ENCODE measurements around the gene UBTF.

The UBTF gene, protein sequence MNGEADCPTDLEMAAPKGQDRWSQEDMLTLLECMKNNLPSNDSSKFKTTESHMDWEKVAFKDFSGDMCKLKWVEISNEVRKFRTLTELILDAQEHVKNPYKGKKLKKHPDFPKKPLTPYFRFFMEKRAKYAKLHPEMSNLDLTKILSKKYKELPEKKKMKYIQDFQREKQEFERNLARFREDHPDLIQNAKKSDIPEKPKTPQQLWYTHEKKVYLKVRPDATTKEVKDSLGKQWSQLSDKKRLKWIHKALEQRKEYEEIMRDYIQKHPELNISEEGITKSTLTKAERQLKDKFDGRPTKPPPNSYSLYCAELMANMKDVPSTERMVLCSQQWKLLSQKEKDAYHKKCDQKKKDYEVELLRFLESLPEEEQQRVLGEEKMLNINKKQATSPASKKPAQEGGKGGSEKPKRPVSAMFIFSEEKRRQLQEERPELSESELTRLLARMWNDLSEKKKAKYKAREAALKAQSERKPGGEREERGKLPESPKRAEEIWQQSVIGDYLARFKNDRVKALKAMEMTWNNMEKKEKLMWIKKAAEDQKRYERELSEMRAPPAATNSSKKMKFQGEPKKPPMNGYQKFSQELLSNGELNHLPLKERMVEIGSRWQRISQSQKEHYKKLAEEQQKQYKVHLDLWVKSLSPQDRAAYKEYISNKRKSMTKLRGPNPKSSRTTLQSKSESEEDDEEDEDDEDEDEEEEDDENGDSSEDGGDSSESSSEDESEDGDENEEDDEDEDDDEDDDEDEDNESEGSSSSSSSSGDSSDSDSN

DNA sequence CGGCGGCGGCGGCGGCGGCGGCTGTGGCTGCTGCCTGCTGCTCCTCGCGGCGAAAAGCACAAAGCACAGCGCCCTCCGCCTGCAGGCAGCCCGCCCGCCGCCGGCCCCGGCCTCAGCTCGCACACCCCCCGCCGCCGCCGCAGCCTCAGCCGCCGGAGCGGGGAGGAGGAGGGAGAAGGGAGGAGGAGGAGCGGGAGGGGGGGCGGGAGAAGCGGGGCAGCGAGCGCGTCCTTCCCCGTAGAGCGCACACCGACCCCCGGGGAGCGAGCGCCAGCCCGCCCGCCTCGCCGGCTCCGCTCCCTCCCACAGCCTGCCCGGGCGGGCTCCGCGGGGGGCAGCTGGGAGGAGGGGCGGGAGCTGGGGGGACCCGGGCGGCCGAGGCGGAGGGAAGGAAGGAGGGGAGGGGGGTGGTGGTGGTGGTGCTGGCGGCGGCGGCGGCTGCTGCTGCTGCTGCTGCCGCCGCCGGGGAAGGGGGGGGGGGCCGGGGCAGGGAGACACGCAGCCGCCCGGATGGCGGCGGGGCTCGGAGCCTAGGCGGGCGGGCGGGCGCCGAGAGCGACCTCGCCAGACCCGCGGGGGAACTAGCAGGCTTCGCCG, at the start of gene UBTF:
UBTF (minus strand) TSS at position 60 of the 597 bp plus-strand sequence. CDS start 1,446 bp downstream, outside the sequence.
- DNase-seq (ENCODE audit: low read depth) = no peak

DNA sequence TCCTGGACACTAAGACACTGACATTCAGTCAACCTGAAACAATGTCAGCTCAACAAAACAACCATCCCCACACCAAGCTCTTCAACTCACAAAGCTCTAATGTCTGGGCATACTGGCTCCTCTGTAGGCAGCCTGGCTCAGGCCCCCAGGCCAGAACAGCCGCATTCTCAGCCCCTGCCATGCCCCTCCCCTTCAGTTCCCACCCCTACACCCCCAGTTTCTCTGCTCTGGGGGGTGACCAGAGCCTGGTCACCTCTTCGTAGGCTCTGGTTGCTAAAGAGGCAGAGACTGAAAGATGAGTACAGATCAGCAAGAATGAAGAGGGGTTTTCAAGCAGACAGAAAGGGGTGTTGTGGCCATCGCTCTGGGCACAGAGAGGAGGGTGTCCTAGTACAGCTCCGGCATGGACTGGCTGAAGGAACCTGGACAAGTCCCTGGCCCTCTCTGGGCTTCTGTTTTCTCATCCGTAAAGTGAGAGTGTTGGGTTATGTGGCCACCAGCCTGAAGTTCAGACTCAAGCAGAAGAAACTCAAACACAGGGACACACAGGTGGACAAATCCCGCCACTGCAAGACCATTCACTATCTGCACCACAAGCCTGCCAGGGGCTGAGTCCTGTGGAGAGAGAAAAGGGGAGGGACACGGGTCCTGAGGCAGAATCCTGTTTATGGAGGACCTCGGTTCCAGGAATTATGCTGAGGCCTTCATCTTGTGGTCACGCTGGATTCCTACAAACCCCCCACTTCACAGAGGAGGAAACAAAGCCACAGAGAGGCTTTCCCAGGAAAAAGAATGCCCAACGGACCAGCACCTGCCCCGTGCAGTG, 49.4 kb upstream of the UBTF start:
- no peak for DNase-seq (ENCODE audit: low read depth)

GRCh38 chr17:44267818-44268490, 48.5 kb upstream of the UBTF start, which contains the start of gene SLC4A1:
Gene SLC4A1, minus strand, starts transcription at chr17:44268135. Its CDS starts 5,269 bp downstream, at chr17:44262866.
- no peak for DNase-seq (ENCODE audit: low read depth)

DNA sequence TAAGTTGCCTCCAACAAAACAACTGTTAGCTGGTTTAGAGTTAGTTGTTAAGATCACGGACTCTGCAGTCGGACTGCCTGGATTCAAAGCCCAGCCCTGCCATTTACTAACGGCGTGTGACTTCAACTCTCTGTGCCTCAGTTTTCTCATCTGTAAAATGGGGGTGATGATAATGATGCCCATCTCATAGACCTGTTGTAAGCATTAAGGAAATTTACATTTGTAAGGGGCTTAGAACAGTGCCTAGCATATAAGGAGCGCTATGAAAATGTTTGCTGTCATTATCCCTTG, 47.6 kb upstream of the UBTF start:
- DNase-seq (ENCODE audit: low read depth) = no peak

DNA sequence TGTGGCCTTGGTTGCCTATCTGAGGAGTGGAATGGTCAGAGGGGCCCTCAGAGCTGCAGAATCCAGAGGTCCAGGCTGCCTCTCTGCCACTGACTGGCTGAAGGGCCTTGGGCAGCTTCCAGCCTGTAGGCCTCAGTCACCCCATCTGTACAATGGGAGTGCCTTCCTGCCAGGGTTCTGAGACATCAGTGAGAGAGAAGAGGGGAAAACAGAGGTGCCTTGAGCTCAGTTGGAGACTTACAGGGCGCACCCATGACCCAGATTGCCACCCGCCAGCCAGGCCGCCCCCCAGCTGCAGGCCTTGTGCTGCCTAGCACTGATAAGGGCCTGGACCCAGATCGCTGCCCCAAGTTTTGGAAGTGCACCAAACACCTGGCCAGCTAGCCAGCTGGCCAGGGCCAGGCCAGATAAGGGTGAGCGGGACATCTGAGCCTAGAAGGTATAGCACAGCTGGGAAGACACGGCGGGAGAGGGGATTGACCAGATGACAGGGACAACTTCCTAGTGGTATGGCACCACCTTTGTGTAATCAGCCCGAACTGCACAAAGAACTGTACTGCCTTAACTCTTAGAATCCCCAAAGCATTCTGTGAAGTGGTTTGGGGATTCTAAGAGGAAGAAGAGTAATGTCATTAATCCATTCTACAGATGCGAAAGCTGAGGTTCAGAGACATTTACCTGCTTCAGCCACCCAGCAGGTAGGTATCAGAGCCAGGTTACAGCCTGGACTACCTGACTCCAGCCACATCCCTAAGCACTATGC, 47.1 kb upstream of the UBTF start:
- DNase-seq (ENCODE audit: low read depth) = no peak

DNA sequence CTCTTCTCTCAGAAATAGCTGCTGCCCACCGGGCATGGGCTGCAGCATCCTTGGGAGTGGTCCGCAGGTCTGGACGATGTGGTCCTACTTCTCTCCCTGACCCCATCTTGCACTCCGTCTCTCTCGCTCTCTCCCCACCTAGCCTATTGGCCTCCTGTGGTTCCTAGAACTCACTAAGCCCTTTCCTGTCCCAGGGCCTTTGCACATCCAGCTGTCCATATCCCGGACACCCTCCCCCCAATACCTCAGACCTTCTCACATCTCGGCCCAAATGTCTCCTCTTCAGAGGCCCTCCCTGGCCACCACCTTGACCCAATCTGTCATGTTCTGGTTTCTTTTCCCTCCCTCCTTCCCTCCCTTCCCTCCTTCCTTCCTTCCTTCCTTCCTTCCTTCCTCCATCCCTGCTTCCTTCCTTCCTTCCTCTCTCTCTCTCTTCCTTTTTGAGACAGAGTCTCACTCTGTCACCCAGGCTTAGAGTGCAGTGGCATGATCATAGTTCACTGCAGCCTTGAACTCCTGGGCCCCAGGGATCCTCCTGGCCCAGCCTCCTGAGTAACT, 43.9 kb upstream of the UBTF start:
- DNase-seq (ENCODE audit: low read depth) = no peak

GRCh38 chr17:44262654-44263225, 43.3 kb upstream of the UBTF start:
- DNase-seq (ENCODE audit: low read depth) = no peak

DNA sequence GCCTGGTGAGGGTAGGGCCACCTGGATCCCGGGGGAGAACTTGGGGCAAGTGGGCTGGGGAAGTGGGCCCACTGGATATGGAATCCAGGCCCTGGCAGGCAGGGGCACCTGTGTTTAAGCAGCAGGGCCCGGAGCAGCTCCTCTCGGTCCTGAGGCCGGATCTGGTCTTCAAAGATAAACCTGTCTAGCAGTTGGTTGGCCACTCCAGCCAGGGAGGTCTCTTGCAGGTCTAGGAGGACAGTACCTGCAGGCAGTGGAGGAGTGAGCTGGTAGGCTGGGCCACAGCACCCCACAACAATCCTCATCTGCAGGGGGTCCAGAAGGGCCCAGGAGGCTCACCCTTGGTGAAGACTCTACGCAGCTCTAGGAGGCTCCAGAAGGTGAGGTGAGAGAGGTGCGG, 40.8 kb upstream of the UBTF start:
- DNase-seq (ENCODE audit: low read depth) = no peak

DNA sequence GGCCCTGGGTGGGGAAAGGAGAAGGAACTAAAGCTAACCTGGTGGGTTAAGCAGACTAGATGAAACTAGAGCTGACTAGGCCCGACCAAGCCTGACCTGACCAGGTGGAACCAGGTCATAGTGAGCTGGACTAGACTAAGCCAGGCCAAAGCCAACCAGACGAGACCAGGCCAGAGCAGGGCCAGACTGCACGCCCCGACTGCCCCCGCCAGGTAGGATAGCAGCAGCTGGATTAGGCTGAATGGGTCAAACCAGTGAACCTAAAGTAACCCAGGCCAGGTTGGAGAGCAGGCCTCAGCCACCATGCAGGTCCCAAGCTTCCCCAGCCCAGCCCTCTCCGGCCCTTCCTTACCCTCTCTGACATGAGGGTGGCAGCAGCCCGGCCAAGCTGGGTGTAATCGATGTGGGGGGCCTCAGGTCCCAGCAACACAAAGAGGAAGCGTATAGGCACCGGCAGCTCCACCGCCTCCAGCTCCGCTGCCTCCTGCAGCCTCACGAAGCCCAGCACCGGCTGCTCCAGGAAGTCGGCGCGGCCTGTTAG, 39.4 kb upstream of the UBTF start:
- no peak for DNase-seq (ENCODE audit: low read depth)

DNA sequence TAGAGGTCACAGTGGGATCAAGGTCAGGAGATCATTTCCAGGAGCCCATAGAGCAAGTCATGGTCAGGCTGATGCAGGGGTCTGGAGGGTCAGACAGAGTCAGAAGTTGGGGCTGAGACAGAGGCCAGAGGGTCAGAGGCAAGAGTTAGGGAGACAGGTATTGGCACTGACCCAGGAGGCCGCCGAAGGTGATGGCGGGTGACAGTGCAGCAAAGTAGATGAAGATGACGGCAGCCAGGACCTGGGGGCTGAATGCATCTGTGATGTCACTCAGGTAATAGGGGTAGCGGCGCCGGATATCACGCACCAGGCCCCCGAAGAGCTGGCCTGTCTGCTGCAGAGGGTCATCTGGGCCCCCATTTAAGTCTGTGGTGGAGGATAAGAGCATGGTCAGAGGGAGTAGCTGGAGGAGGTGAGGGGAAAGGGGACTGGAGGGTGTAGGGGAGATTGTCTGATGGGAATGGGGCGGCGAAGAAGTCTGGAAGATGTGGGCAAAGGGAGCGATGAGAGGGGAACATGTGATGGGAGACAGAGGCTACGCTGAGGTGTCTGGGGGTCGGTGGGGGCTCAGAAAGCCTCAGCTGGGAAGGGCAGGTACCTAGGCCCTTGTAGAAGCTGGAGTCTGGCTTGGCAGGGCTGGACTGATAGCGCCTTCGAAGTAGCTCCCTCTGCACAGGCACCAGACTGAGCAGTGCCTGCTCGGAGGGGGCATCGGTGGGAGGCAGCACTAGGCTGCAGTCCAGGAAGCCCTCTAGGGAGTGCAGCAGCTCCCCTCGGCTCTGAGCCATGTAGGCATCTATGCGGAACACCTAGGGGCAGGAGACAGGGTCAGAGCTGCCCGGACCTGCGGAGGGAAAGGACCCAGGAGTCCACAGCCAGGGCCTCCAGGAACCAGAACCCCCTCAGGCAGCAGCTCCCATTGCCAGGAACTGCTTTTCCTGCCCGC, 38.6 kb upstream of the UBTF start:
- no peak for DNase-seq (ENCODE audit: low read depth)

GRCh38 chr17:44256671-44257070, 37.2 kb upstream of the UBTF start:
- DNase-seq (ENCODE audit: low read depth) = no peak

DNA sequence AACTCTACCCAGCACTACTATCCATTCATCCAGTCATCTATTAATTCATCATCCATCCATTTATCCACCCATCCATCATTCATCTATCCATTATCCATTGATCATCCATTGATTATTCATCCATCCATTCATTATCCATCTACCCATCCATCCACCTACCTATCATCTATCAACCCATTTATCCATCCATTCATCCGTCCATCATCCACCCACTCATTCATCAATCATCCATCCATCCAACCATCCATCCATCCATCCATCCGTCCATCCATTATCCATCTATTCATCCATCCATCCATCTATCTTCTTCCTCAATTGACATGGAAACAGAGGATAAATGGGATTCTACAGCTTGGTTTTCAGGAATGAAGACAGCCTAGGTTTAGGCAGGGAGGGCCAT, 36.4 kb upstream of the UBTF start:
- DNase-seq (ENCODE audit: low read depth) = no peak

DNA sequence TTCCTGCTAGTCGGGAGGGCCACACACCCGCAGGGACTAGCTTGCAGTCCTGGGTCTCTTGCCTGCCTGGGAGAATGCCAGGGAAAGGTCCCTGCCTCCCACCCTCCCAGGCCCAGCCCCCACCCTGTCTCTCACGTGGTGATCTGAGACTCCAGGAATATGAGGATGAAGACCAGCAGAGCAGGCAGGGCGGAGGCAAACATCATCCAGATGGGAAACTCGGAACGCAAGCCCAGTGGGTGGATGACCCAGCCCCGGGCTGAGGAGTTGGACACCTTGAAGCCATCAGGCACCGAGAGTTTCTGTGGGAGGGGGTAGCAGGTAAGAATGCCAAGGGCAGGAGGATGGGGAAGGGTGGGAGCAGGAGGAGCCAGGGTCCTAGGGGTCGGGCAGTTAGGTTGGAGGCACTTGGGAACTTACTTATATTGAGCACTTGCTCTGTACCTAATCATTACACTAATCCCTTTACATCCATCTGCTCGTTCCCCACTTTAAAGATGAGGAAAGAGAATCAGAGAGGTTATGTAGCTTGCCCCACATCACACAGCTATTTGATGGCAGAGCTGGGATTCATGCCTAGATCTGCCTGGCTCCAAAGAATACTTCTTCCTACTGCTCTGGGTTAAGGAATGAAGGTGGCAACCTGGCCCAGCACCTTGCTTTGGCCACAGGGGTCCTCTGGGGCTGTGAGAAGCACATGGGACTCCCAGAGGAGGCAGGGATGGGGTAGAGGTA, 35.1 kb upstream of the UBTF start:
- DNase-seq (ENCODE audit: low read depth) = no peak

DNA sequence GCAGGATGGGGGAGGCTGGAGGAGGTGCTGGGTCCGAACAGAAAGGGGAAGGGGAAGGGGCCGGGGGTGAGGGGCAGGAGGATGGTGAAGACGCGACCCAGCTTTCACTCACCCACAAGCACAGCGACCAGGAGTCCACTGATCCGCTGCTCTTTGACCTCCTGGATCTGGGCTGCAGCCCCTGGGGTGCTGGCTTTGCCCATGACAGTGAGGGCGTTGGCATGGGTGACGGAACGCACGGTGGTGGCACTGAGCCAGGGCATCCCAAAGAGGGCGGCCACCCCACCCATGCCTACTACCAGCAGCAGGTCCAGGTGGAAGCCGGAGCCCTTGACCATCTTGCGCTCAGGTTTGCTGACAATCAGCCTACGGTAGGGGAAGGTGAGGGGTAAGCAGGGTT, 33.5 kb upstream of the UBTF start:
- no peak for DNase-seq (ENCODE audit: low read depth)

- no peak for DNase-seq (ENCODE audit: low read depth)
Measured at GRCh38 chr17:44251062-44251461, 31.6 kb upstream of the UBTF start.

DNA sequence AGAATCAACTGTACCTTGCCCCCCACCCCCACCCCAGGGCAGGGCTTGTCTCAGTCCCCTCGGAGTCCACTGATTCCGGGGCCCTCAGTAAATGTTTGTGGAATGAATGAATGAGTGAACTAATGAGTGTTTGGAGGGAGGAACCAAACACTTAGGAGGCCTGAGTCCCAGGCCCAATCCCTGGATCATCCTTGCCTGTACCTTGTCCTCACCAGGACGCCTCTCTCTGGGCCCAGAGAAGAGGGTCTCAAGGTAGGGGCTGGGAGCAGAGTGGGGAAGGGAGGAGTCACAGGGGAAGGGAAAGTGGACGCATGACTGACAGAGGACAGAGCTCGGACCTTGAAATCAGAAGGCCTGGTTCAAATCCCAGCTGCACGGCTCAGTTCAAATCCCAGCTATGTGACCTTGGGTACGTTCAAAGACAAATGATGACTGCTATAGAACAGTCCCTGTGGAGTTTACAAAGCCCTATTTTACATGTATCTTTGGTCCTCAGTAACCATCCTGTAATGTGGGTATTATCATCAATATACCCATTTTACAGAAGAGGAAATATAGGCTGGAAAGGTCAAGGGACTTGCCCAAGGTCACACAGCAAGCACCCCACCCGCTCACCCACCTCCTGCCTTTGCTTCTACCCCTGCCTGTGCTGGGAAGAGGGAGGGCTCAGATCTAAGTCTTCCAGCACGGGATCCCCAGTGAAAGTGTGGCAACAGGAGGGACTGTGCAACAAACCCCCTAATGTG, 30.2 kb upstream of the UBTF start:
- DNase-seq (ENCODE audit: low read depth) = no peak
